ENCODE results near the gene PHF10.
"Not testable (repeated sequence)": the region's sequence is repeated elsewhere in the genome, so short reads cannot be mapped to it uniquely, and the experiment has no call there.

Gene PHF10

GRCh38 chr6:169723200-169723909, 945 bp downstream of the PHF10 start:
- DNase-seq (ENCODE audit: low read depth in 2 of 2), result peak; percentile 30 to 49

DNA sequence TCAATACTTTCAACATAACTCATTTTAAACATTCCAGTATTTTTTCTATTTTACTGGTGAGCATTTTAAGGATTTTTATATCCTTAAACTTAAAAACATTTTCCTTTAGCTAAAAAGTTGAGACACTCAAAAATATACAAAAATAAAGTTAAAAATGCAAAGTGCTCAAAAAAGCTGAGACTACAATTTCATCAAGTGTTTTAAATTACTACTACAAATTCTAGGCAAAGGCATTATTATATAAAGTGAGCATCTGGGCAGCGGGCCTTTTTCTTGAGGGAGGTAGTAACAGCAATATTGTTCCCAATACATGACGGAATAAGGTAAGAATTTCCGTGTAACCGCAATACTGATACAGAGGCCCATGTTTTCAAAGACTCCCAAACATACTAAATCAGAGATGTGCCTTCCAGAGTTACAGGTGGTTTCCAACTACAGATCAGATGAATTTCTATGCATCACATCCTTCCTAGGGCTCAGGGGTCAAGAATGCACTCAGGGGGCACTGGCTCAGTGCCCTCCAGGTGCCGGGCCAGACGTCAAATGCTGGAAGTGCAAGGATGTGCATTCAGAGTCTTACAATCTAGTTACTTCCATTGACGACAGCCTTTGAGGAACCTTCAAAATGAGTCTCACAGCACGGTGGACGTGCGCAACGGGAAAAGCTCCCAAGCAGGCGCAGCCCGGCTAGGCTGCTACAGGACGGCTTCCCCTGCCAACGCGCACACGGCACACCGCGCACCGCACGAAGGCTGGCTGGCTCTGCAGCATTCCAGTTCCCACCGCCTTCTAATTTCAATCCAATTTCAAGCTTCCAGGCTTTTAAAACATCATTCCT, 1.7 kb downstream of the PHF10 start:
- no peak for DNase-seq (ENCODE audit: low read depth in 2 of 2)

DNA sequence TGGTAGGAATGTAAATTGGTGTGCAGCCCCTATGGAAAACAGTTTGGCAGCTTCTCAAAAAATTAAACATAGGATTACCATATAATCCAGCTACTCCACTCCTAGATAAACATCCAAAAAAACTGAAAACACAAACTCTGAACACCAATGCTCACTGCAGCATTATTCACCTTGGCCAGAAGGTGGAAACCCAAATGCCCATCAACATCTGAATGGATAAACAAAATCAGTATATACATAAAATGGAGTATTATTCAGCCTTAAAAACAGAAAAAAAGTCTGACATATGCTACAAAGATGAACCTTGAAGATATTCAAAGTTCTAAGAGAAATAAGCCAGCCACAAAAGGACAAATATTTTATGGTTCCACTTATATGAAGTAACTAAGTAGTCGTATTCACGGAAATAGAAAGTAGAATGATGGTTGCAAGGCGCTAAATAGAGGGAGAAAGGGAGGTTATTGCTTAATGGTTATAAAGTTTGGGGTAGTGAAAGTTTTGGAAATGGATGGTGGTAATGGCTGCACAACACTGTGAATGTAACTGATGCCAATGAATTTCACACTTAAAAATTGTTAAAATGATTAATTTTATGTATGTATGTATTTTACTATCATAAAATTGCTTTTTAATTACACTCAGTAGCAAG, 4.0 kb downstream of the PHF10 start:
- no peak for DNase-seq (ENCODE audit: low read depth in 2 of 2)

GRCh38 chr6:169719117-169719516, 5.2 kb downstream of the PHF10 start:
- no peak for DNase-seq (ENCODE audit: low read depth in 2 of 2)

GRCh38 chr6:169714595-169714994, 9.7 kb downstream of the PHF10 start:
- DNase-seq (ENCODE audit: low read depth in 2 of 2), result no peak

GRCh38 chr6:169714178-169714577, 10.1 kb downstream of the PHF10 start:
- no peak for DNase-seq (ENCODE audit: low read depth in 2 of 2)

DNA sequence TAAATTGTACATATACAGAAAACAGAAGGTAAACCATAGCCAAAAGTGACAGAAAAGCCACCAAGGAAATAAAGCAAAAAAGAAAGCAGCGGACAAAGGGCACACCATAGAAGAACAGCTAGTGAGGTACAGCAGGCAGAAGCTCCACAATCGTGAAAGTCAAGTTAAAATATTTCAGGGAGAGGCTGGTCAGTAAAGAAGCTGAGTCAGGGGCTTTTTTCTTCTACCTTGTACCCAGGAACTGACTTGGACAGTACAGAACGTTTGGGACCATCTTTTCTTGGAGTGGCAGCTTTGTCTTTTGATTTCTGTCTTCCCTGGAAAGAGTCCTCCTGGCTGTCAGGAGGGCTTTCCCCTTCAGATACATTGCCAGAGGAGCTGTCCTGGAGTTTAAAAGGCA, 14.3 kb downstream of the PHF10 start:
- no peak for DNase-seq (ENCODE audit: low read depth in 2 of 2)

- no peak for DNase-seq (ENCODE audit: low read depth in 2 of 2)
These were observed 15.0 kb downstream of the PHF10 start for GRCh38 chr6:169709293-169709692.

DNA sequence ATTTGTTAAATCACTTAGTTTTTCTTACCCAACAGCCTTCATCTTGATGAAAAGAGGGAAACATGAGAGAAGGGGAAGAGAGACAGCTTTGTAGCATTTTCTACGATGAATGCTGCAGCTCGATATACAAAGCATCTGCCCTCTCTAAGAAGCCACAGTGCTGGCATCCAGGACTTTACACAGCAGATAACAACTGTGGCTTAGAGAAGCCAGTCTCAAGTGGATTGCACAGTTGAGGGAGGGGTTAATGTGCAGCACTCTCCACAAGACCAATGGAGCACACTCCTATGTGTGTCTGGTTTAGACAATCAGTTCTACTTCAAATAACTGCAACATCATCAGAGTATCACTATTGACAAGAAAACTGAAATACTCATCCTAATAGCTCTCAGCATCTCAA, 16.5 kb downstream of the PHF10 start:
- no peak for DNase-seq (ENCODE audit: low read depth in 2 of 2)

GRCh38 chr6:169702840-169703246, 21.5 kb downstream of the PHF10 start:
- DNase-seq (ENCODE audit: low read depth in 2 of 2), result no peak

DNA sequence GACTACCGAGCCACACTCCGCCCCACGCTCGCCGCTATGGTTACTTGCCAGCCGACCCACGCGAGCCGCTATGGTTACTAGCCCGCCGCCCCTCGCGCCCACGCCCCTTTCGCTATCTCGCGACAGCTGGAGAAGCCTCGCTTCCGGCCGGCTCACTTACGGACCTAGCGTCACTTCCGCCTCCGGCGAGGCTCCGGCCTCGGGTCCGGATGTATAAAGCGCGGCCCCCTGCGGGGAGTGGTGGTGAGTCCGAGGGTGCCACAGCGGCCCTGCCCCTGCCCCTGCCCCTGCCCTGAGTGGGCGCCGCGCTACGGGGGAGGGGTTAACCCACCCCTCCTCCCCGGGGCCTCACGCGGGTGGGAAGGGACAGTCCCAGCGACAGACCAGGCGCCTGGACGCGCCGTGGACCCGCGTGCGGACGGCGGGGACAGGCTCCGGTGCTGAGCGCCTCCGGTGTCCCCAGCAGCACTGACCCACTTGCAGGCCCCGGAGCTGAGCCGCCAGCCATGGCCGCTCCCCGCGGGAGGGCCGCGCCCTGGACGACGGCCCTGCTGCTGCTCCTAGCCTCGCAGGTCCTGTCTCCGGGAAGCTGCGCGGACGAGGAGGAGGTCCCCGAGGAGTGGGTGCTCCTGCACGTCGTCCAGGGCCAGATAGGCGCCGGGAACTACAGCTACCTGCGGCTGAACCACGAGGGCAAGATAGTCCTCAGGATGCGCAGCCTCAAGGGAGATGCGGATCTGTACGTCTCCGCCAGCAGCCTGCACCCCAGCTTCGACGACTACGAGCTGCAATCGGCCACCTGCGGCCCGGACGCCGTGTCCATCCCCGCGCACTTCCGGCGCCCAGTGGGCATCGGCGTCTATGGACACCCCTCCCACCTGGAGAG, 22.1 kb downstream of the PHF10 start, which contains the start of the genes C6orf120 and WDR27:
Gene C6orf120 (plus strand): TSS at position 173 of the 886 bp plus-strand sequence. CDS start 334 bp downstream, at position 507.
Gene WDR27 (minus strand): TSS at position 76 of the 886 bp plus-strand sequence. CDS start 13,024 bp downstream, outside the sequence.
- DNase-seq (ENCODE audit: low read depth in 2 of 2), result peak; percentile 95 to 97

GRCh38 chr6:169701311-169701953, 22.9 kb downstream of the PHF10 start:
- DNase-seq (ENCODE audit: low read depth in 2 of 2), result no peak

GRCh38 chr6:169700296-169700695, 24.0 kb downstream of the PHF10 start:
- DNase-seq (ENCODE audit: low read depth in 2 of 2), result no peak

- DNase-seq (ENCODE audit: low read depth in 2 of 2), result not testable (repeated sequence)
These were observed 27.2 kb downstream of the PHF10 start for GRCh38 chr6:169697115-169697514.

DNA sequence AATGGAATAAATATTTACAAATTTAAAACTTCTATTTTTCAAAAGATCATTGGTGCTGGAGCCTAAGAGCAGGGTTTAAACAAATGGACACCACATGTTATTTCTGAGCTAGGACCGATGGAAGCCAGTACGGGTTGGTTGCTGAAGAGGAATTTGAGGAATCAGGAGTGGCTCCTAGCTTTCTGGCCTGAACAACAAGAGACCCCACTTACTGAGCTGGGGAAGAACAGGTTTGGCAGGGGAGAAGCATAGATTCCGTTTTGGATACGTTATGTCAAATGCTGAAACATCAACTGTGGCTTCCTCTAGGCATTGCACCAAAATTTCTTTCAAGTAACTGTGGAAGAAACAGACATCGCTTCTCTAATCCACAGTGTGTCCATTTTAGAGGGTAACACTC, 29.2 kb downstream of the PHF10 start:
- DNase-seq (ENCODE audit: low read depth in 2 of 2), result no peak

- no peak for DNase-seq (ENCODE audit: low read depth in 2 of 2)
These were observed 31.8 kb downstream of the PHF10 start for GRCh38 chr6:169692516-169692915.

- DNase-seq (ENCODE audit: low read depth in 2 of 2), result no peak
These were observed 33.0 kb downstream of the PHF10 start for GRCh38 chr6:169691260-169691659.

DNA sequence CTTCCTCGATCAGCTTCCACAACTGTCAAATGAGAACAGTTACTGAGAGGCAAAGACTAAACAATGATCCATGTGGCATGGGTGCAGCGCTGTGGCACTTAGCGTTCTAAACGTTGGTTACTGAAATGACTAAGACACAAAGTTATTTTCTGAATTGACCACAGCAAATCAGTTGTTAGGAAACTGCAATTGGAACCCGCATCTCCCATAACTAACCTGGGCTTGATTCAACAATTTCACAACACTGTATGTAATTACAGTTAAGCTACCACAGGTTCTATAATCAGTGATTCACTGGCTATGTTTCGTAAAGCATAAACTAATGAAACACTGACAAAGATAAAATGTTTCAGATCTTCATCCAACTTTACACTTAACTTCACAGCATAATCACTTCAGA, 35.0 kb downstream of the PHF10 start:
- DNase-seq (ENCODE audit: low read depth in 2 of 2), result no peak

GRCh38 chr6:169685860-169686259, 38.4 kb downstream of the PHF10 start:
- DNase-seq (ENCODE audit: low read depth in 2 of 2), result no peak

DNA sequence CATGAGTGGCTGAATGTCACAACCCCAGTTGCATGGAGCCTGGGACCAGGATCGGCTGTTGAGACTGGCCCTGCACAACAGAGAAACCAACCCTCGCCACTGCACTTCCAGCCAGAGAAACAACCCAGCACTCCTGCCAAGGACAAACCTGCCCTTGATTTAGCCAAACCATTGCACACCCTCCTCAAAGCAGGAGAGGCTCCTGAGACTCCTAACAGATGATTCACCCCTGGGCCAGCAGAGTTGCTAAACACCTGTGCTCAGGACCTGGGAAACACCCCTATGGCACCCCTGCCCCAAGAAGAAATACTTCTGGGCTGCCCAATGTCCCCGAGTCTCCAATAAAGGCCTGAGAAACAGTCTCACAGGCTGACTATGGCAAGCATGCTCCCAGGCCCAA, 40.2 kb downstream of the PHF10 start:
- no peak for DNase-seq (ENCODE audit: low read depth in 2 of 2)

- DNase-seq (ENCODE audit: low read depth in 2 of 2), result no peak
These were observed 46.0 kb downstream of the PHF10 start for GRCh38 chr6:169678342-169678741.

All from stimulated activated CD8-positive, alpha-beta memory T cell treated with anti-CD3 and anti-CD28 coated beads, Interleukin-2, amount 100 ng/mL, for 1 hour (primary cell).